Measurements from ENCODE around the gene FOSB.

FOSB gene

GRCh38 chr19:45505151-45505995, 37.6 kb downstream of the FOSB start:
- TF ChIP-seq CTCF (IDR thresholded peaks at IDR 0.05; ENCODE audit: extremely low read depth, insufficient read depth, missing control alignments), result no peak
- in situ Hi-C loops (cut with MboI; ENCODE audit: low pct_unique_long_range_greater_than_20kb, low sequenced_read_pairs, unreplicated experiment), result no loop called here
- DNase-seq (ENCODE audit: low spot score), result no peak

GRCh38 chr19:45505996-45506245, 38.1 kb downstream of the FOSB start:
- in situ Hi-C loops (cut with MboI; ENCODE audit: low pct_unique_long_range_greater_than_20kb, low sequenced_read_pairs, unreplicated experiment), result no loop called here
- no peak for TF ChIP-seq CTCF (IDR thresholded peaks at IDR 0.05; ENCODE audit: extremely low read depth, insufficient read depth, missing control alignments)
- no peak for DNase-seq (ENCODE audit: low spot score)

GRCh38 chr19:45506246-45506988, 38.6 kb downstream of the FOSB start:
- in situ Hi-C loops (cut with MboI; ENCODE audit: low pct_unique_long_range_greater_than_20kb, low sequenced_read_pairs, unreplicated experiment), result no loop called here
- peak; percentile 84 for TF ChIP-seq CTCF (IDR thresholded peaks at IDR 0.05; ENCODE audit: extremely low read depth, insufficient read depth, missing control alignments)
- DNase-seq (ENCODE audit: low spot score), result peak; percentile 95

- TF ChIP-seq CTCF (IDR thresholded peaks at IDR 0.05; ENCODE audit: extremely low read depth, insufficient read depth, missing control alignments), result no peak
- in situ Hi-C loops (cut with MboI; ENCODE audit: low pct_unique_long_range_greater_than_20kb, low sequenced_read_pairs, unreplicated experiment), result no loop called here
- peak; percentile 90 for DNase-seq (ENCODE audit: low spot score)
Observed at GRCh38 chr19:45506989-45507871, 39.4 kb downstream of the FOSB start, which contains the start of gene VASP. Gene VASP, plus strand, starts transcription at chr19:45507479. Its CDS starts 293 bp downstream, at chr19:45507772.

- in situ Hi-C loops (cut with MboI; ENCODE audit: low pct_unique_long_range_greater_than_20kb, low sequenced_read_pairs, unreplicated experiment), result no loop called here
- DNase-seq (ENCODE audit: low spot score), result no peak
Observed at GRCh38 chr19:45507872-45508416, 40.1 kb downstream of the FOSB start.

More at GRCh38 chr19:45507872-45508416, 40.1 kb downstream of the FOSB start:
- TF ChIP-seq CTCF (IDR thresholded peaks at IDR 0.05; ENCODE audit: extremely low read depth, insufficient read depth, missing control alignments), result no peak
